GM20000 (cell line): ENCODE measurements around the gene ACOT8.

ENCODE experiments used
- DNase-seq: peaks from one replicate; pipeline ENCODE4 v3.0.0; 2012; ENCODE audit warnings: low spot score
- CTCF ChIP-seq: IDR thresholded peaks from 2 replicates; pipeline ENCODE4 v1.5.1; 2012; ENCODE audit warnings: mild to moderate bottlenecking, control low read depth; ENCODE audit errors: extremely low read depth, missing control alignments

The ACOT8 gene

GRCh38 chr20:45897692-45898091 is 40.5 kb upstream of the ACOT8 start:
- no peak for DNase-seq
- no peak for TF ChIP-seq CTCF

DNA sequence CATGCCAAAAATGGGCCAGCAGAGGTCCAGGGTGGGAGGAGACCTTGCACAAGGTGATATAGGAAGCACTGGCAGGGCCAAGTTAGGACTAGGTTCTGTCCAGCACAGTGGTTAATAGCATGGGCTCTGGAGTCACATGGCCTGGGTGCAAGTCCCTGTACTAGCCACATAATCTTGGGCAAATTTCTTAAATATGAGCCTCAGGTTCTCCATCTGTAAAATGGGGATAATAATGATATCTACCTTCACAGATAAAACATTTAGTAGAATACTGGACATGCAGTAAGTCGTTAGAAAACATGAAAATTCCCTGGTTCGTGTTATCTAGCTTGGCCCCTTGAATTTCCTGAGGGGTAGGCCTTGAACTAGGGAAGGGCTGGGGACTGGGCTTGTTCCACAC is 40.1 kb upstream of the ACOT8 start:
- no peak for TF ChIP-seq CTCF

DNA sequence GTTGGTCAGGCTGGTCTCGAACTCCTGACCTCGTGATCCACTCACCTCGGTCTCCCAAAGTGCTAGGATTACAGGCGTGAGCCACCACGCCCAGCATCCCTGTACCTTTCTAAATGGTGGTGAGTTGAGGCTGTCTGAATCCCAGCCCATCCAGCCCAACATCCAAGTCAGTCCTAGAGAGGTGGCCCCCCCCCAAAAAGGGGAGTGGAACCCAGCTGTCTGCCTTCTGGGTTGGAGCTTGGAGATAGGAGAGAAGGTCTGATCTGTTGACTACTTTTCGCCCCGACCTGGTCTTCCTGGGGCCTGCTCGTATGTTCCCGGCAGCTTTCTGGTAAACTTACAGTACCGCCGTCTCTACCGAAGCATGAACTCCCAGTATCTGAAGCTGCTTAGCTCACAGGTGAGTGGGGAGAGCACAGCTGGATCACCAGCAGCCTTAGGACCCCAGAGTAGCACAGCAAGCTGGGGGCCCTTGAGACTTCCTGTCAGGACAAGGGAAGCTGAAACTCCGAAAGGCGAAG is 39.5 kb upstream of the ACOT8 start:
- no peak for TF ChIP-seq CTCF
- DNase-seq, result no peak

More for the DNA sequence above, 40.1 kb upstream of the ACOT8 start:
- no peak for DNase-seq

- TF ChIP-seq CTCF, result no peak
- DNase-seq, result no peak
These were observed 37.6 kb upstream of the ACOT8 start for GRCh38 chr20:45894797-45895196.

GRCh38 chr20:45893831-45894230 is 36.6 kb upstream of the ACOT8 start:
- no peak for TF ChIP-seq CTCF
- no peak for DNase-seq

- TF ChIP-seq CTCF, result no peak
- no peak for DNase-seq
These were observed 35.8 kb upstream of the ACOT8 start for GRCh38 chr20:45892828-45893500.

DNA sequence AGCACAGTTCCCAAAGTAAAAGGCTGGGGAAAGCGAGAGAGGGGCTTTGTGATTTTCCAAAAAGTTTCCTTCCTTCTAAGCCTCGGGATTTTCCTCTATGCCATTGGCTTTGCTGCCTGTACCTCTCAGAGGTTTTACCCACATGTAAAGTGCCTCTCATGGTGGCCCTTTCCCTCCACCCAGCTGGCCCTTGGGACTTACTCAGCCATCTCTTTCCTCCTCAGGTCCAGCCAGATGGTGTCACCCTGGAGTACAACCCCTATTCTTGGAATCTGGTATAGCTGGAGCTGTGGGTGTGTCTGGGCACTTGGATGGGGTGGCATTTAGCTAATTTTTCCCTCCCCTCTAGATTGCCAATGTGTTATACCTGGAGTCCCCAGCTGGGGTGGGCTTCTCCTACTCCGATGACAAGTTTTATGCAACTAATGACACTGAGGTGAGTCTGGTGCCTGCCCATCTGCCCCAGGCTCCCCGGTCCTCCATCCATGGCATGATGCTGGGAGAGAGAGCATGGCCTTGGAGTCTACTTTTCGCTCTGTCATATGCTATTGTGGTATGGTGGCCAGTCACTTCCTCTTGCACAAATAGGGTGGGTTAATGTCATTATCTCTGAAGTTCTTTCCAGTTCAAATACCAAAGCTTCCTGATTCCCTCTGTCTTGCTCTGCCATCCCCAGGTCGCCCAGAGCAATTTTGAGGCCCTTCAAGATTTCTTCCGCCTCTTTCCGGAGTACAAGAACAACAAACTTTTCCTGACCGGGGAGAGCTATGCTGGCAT is 35.0 kb upstream of the ACOT8 start:
- no peak for TF ChIP-seq CTCF
- no peak for DNase-seq
